ENCODE measurements around the gene INSRR.

- TF ChIP-seq SMC3 (IDR thresholded peaks at IDR 0.05; ENCODE audit: low read depth, low read length) (no peak), POLR2A (IDR thresholded peaks at IDR 0.05; ENCODE audit: low read depth, low read length) (no peak), MAFK (IDR thresholded peaks at IDR 0.05; ENCODE audit: low read depth, low read length) (no peak), MAZ (IDR thresholded peaks at IDR 0.05; ENCODE audit: borderline replicate concordance, low read depth, low read length) (no peak), RAD21 (IDR thresholded peaks at IDR 0.05; ENCODE audit: low read length) (no peak), RCOR1 (IDR thresholded peaks at IDR 0.05; ENCODE audit: insufficient replicate concordance, low read length) (no peak)
- TF ChIP-seq, protein P1, sequence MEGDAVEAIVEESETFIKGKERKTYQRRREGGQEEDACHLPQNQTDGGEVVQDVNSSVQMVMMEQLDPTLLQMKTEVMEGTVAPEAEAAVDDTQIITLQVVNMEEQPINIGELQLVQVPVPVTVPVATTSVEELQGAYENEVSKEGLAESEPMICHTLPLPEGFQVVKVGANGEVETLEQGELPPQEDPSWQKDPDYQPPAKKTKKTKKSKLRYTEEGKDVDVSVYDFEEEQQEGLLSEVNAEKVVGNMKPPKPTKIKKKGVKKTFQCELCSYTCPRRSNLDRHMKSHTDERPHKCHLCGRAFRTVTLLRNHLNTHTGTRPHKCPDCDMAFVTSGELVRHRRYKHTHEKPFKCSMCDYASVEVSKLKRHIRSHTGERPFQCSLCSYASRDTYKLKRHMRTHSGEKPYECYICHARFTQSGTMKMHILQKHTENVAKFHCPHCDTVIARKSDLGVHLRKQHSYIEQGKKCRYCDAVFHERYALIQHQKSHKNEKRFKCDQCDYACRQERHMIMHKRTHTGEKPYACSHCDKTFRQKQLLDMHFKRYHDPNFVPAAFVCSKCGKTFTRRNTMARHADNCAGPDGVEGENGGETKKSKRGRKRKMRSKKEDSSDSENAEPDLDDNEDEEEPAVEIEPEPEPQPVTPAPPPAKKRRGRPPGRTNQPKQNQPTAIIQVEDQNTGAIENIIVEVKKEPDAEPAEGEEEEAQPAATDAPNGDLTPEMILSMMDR (conservative IDR thresholded peaks at IDR 0.05; ENCODE audit: low read depth, low read length), result no peak
Observed at GRCh38 chr1:156857532-156857931, 1.4 kb downstream of the INSRR start.

Data from IMR-90 (cell line).